Inflammatory macrophage treated with lipopolysaccharide for 4 hours (primary cell): ENCODE data around the gene CLIP1.
A peak's percentile ranks its signal among the peaks of the same experiment; 100 is the strongest.
"Not testable (repeated sequence)": the region's sequence is repeated elsewhere in the genome, so short reads cannot be mapped to it uniquely, and the experiment has no call there.

Experiments used
- DNase-seq: peaks from one replicate; pipeline ENCODE4 v3.0.0-alpha.2; 2020

Gene CLIP1

GRCh38 chr12:122394626-122395194 is 27.8 kb downstream of the CLIP1 start:
- no peak for DNase-seq

GRCh38 chr12:122393817-122394216 is 28.7 kb downstream of the CLIP1 start:
- DNase-seq = no peak

GRCh38 chr12:122392411-122392810 is 30.1 kb downstream of the CLIP1 start:
- no peak for DNase-seq

GRCh38 chr12:122389677-122390076 is 32.8 kb downstream of the CLIP1 start:
- DNase-seq = no peak

GRCh38 chr12:122387887-122388286 is 34.6 kb downstream of the CLIP1 start:
- no peak for DNase-seq

- no peak for DNase-seq
These were observed 37.1 kb downstream of the CLIP1 start for GRCh38 chr12:122385171-122386016.

GRCh38 chr12:122382919-122383350 is 39.5 kb downstream of the CLIP1 start:
- no peak for DNase-seq

- DNase-seq = peak; percentile 58
These were observed 41.4 kb downstream of the CLIP1 start for GRCh38 chr12:122381021-122381420.

- DNase-seq = not testable (repeated sequence)
These were observed 45.7 kb downstream of the CLIP1 start for GRCh38 chr12:122376751-122377150.

- DNase-seq = no peak
These were observed 47.8 kb downstream of the CLIP1 start for GRCh38 chr12:122374707-122375106.

GRCh38 chr12:122371475-122372045 is 50.9 kb downstream of the CLIP1 start:
- no peak for DNase-seq

- no peak for DNase-seq
These were observed 54.0 kb downstream of the CLIP1 start for GRCh38 chr12:122368361-122369073.

GRCh38 chr12:122367632-122368031 is 54.8 kb downstream of the CLIP1 start:
- not testable (repeated sequence) for DNase-seq

- DNase-seq = peak; percentile 85
These were observed 55.6 kb downstream of the CLIP1 start for GRCh38 chr12:122366685-122367475.

GRCh38 chr12:122365226-122365625 is 57.2 kb downstream of the CLIP1 start:
- not testable (repeated sequence) for DNase-seq

- DNase-seq = no peak
These were observed 58.7 kb downstream of the CLIP1 start for GRCh38 chr12:122363782-122364181.

GRCh38 chr12:122362755-122363154 is 59.7 kb downstream of the CLIP1 start:
- no peak for DNase-seq

GRCh38 chr12:122358403-122358802 is 64.1 kb downstream of the CLIP1 start:
- not testable (repeated sequence) for DNase-seq

GRCh38 chr12:122357536-122357935 is 64.9 kb downstream of the CLIP1 start:
- DNase-seq = not testable (repeated sequence)

GRCh38 chr12:122356991-122357390 is 65.5 kb downstream of the CLIP1 start:
- DNase-seq = not testable (repeated sequence)

GRCh38 chr12:122356192-122356635 is 66.3 kb downstream of the CLIP1 start:
- DNase-seq = peak; percentile 72

- DNase-seq = no peak
These were observed 66.8 kb downstream of the CLIP1 start for GRCh38 chr12:122355706-122356105.
